Chondrocyte (in vitro differentiated cells): Measurements from ENCODE around the gene CHD6. TPM values are rescaled to one million over a fixed set of nuclear protein-coding genes. Genes with fewer than 3 reads are reported as not detected.

Experiments used
- DNase-seq: peaks from one replicate; pipeline ENCODE4 v3.0.0; 2021; ENCODE audit warnings: mixed read lengths, low spot score
- H3K27ac Mint-ChIP-seq: one replicate; pipeline ENCODE4 v1.8.0; 2021; ENCODE audit warnings: mild to moderate bottlenecking, moderate library complexity, mixed read lengths; ENCODE audit not compliant: unreplicated experiment
- H3K27me3 Mint-ChIP-seq: 2 replicates; pipeline ENCODE4 v1.8.0; 2021; ENCODE audit warnings: low read depth, mixed read lengths
- H3K36me3 Mint-ChIP-seq: 2 replicates; pipeline ENCODE4 v1.8.0; 2021; ENCODE audit warnings: low read depth, mixed read lengths
- H3K4me1 Mint-ChIP-seq: 2 replicates; pipeline ENCODE4 v1.8.0; 2021; ENCODE audit warnings: low read depth, mild to moderate bottlenecking, mixed read lengths
- H3K4me3 Mint-ChIP-seq: one replicate; pipeline ENCODE4 v1.8.0; 2021; ENCODE audit warnings: mild to moderate bottlenecking, moderate library complexity, mixed read lengths; ENCODE audit not compliant: unreplicated experiment
- H3K9me3 Mint-ChIP-seq: 2 replicates; pipeline ENCODE4 v1.8.0; 2021; ENCODE audit warnings: low read depth, mixed read lengths
- total RNA-seq: library from RNA; stranded (reverse); gene quantifications from 3 replicates; pipeline ENCODE4 v1.2.1, GENCODE V29; 2021
- TF ChIP-seq, protein P1 (sequence below): fragments of 200-600 bp; sonication (generic); IDR thresholded peaks from 2 replicates; pipeline ENCODE4 v1.5.0; 2021; ENCODE audit warnings: antibody characterized with exemption, mild to moderate bottlenecking, moderate library complexity

CHD6 gene
- total RNA-seq, 1 donor from 2014 or later: 29.9 TPM

DNA sequence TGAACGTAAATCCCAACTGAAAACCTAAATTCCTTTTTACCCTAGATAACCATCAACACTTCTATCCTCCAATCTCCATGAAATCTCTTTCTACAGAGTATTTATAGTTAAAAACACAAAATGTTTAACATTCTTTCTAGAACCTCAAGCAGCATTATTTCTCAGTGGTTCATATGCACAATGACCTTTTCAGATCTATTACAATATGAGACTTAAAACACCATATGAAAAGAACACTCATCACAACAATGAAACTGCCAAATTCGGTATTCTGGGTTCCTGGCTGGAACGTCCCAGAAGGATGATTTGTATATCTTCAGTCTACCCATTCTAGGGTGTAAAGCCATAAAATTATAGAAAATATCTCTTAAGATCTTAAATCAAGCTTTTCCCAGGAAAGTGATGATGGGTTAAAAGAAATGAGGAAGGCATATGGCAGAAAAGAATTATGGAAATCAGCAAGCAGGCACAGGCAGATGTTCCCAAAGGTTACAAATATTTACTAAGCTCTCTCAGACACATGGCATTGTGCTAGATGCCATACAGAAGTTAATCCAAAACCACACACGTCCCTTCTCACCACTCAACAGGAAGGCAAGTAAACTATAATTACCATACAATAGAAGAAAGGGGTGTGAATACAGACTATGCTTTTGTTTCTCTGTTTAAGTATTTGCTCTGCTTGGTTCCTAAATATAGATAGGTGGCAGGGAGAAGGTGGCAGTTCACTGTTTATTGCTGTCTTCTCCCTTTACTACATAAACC lies 118.0 kb downstream of the CHD6 start:
- H3K27me3 Mint-ChIP-seq: no peaks in the 10 kb centered on the region
- no peak for DNase-seq
- peaks cover 11% of the 10 kb centered on the region for H3K36me3 Mint-ChIP-seq
- H3K27ac Mint-ChIP-seq: peak overlapping the region; percentile 1
- TF ChIP-seq, protein P1, sequence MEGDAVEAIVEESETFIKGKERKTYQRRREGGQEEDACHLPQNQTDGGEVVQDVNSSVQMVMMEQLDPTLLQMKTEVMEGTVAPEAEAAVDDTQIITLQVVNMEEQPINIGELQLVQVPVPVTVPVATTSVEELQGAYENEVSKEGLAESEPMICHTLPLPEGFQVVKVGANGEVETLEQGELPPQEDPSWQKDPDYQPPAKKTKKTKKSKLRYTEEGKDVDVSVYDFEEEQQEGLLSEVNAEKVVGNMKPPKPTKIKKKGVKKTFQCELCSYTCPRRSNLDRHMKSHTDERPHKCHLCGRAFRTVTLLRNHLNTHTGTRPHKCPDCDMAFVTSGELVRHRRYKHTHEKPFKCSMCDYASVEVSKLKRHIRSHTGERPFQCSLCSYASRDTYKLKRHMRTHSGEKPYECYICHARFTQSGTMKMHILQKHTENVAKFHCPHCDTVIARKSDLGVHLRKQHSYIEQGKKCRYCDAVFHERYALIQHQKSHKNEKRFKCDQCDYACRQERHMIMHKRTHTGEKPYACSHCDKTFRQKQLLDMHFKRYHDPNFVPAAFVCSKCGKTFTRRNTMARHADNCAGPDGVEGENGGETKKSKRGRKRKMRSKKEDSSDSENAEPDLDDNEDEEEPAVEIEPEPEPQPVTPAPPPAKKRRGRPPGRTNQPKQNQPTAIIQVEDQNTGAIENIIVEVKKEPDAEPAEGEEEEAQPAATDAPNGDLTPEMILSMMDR: no peak
- peaks cover 19% of the 10 kb centered on the region for H3K4me1 Mint-ChIP-seq
- peaks cover 2% of the 10 kb centered on the region for H3K9me3 Mint-ChIP-seq
- H3K4me3 Mint-ChIP-seq: no peak overlapping the region

DNA sequence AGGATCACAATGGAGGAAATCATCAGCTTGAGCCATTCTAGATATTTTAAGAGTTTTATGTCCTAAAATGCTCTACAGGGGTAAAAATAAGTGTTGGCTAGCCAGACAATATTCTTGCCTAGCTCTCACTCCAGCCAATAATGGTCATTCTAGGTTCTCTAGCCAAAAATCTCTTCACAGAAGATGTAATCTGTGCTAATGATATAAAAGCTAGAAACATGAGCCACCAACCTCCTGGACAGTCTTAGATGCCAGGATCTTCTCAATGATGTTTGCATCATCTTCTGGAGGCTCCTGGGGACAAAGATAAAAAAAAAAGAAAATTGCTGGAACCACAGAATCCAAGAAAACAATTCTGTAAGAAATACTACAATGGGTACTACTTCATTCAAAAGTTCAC lies 119.1 kb downstream of the CHD6 start:
- peaks cover 10% of the 10 kb centered on the region for H3K36me3 Mint-ChIP-seq
- H3K9me3 Mint-ChIP-seq: peaks cover 1% of the 10 kb centered on the region
- TF ChIP-seq, protein P1: no peak
- H3K4me1 Mint-ChIP-seq: peaks cover 19% of the 10 kb centered on the region
- H3K27ac Mint-ChIP-seq: no peak overlapping the region
- no peak overlapping the region for H3K4me3 Mint-ChIP-seq
- DNase-seq: no peak
- H3K27me3 Mint-ChIP-seq: no peaks in the 10 kb centered on the region

DNA sequence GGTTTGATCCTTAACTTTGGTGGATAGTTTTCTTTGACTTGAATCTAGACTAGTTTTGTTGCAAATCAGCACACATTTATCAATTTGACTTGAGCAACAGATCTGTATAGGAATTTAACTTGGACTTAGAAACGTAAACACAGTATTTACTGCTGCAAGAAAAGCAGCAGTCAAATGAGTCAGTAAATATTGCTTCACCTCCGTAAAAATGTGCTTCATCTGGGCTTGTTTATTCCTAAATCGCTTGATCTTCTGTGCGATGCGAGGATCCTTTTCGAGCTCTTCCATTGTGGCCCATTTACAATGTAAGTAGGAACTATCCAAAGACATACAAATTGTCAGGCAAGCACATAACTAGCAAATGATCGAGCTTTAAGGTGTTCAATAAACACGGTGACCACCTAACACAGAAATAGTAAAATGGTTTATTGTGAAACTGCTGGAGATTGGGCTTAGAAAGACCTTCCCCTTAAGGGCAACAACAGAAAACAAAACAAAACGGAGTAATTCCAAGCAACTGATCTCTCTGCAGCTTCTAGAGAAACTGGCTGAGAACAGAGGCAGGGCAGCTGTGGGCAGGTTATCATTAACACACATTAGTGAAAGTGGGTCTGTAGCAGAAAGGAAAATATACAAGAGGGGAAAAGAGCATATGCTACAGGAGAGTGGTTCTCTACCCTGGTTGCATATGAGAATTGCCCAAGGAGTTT lies 120.8 kb downstream of the CHD6 start:
- TF ChIP-seq, protein P1: no peak
- no peak for DNase-seq
- Mint-ChIP-seq H3K27ac (no peak overlapping the region), H3K4me3 (no peak overlapping the region), H3K27me3 (no peaks in the 10 kb centered on the region), H3K9me3 (no peaks in the 10 kb centered on the region), H3K4me1 (peaks cover 19% of the 10 kb centered on the region), H3K36me3 (peaks cover 11% of the 10 kb centered on the region)

DNA sequence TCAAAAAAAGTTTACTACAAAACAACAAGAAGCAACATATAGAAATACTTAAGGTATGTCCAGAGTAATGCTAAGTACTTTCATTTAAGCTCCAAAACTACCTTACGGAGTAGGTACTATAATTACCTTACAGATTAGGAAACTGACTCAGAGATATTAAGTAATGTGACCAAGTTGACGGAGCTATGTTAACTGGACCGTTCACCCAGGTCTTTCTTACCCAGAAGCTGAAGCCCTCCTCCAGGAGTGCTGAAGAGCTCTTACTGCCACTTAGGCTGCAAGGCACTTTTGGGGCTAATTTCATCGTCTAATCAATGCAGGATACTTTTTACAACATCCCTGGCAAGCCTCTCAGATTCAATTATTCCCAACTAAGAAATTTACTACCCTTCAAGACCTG lies 123.7 kb downstream of the CHD6 start:
- no peaks in the 10 kb centered on the region for H3K9me3 Mint-ChIP-seq

DNA sequence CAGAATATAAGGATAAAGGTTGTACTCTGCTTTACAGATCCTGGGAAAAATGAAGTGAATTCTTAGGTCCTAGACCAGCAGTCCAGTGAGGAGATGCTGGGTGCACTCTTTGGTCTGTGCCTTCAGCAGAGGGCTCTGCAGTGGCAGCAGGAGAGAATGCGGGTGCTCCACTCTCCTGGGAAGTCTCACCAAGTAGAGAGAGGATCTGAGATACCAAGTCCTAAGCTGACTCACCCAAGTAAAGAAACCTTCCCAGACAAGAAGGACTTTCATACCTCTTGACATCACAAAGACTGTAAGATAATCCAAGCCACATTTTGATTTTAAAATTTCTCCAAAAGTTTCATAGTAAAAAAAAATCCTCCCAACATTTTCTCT lies 134.6 kb downstream of the CHD6 start:
- peak overlapping the region; percentile 93 for H3K27ac Mint-ChIP-seq
- peaks cover 52% of the 10 kb centered on the region for H3K4me1 Mint-ChIP-seq
- no peaks in the 10 kb centered on the region for H3K27me3 Mint-ChIP-seq
- peaks cover 4% of the 10 kb centered on the region for H3K9me3 Mint-ChIP-seq
- TF ChIP-seq, protein P1: no peak
- no peak for DNase-seq
- peaks cover 26% of the 10 kb centered on the region for H3K36me3 Mint-ChIP-seq
- H3K4me3 Mint-ChIP-seq: peak overlapping the region; percentile 31

More for the DNA sequence above, 123.7 kb downstream of the CHD6 start:
- Mint-ChIP-seq H3K27ac (no peak overlapping the region), H3K27me3 (no peaks in the 10 kb centered on the region), H3K4me3 (no peak overlapping the region), H3K4me1 (no peaks in the 10 kb centered on the region), H3K36me3 (peaks cover 24% of the 10 kb centered on the region)
- TF ChIP-seq, protein P1: no peak
- DNase-seq: no peak
